Right renal cortex interstitium (tissue), 3 donors: ENCODE measurements around the gene GPR25. TPM values are rescaled to one million over a fixed set of nuclear protein-coding genes. Genes with fewer than 3 reads are reported as not detected.

Experiments
- DNase-seq, 3 donors: peaks; one replicate each; pipeline ENCODE4 v3.0.0-alpha.2; 2013; ENCODE audit warnings: low read depth in 3 of 3, low spot score in 2 of 3
- polyA plus RNA-seq, 3 donors: library from polyadenylated mRNA; unstranded; fragments of 120-200 nt; gene quantifications; one replicate each; pipeline ENCODE4 v1.2.1, GENCODE V29; 2013; ENCODE audit not compliant: insufficient read length in 3 of 3

GPR25 gene
- polyA plus RNA-seq, 3 donors: not detected

GRCh38 chr1:200873116-200873670 lies 412 bp downstream of the GPR25 start:
- DNase-seq: no peak

- no peak for DNase-seq
These were observed 1.1 kb downstream of the GPR25 start for GRCh38 chr1:200873671-200874397.

GRCh38 chr1:200874694-200875093 lies 1.9 kb downstream of the GPR25 start:
- no peak for DNase-seq

GRCh38 chr1:200875416-200875815 lies 2.6 kb downstream of the GPR25 start:
- no peak for DNase-seq

GRCh38 chr1:200877010-200877409 lies 4.2 kb downstream of the GPR25 start:
- DNase-seq: no peak

GRCh38 chr1:200877839-200878551 lies 5.2 kb downstream of the GPR25 start:
- DNase-seq: no peak

- no peak for DNase-seq
These were observed 7.4 kb downstream of the GPR25 start for GRCh38 chr1:200880212-200880611.

GRCh38 chr1:200883118-200883517 lies 10.3 kb downstream of the GPR25 start:
- no peak for DNase-seq

- no peak for DNase-seq
These were observed 13.0 kb downstream of the GPR25 start for GRCh38 chr1:200885623-200886402.

- DNase-seq: no peak
These were observed 13.8 kb downstream of the GPR25 start for GRCh38 chr1:200886594-200886993.

GRCh38 chr1:200887036-200887435 lies 14.3 kb downstream of the GPR25 start:
- no peak for DNase-seq

GRCh38 chr1:200887772-200888348 lies 15.1 kb downstream of the GPR25 start:
- DNase-seq: no peak

GRCh38 chr1:200888349-200888838 lies 15.6 kb downstream of the GPR25 start:
- no peak for DNase-seq

GRCh38 chr1:200889571-200889970 lies 16.8 kb downstream of the GPR25 start:
- no peak for DNase-seq

GRCh38 chr1:200890027-200890426 lies 17.2 kb downstream of the GPR25 start:
- DNase-seq: no peak

- no peak for DNase-seq
These were observed 18.3 kb downstream of the GPR25 start for GRCh38 chr1:200890818-200891773.

- no peak for DNase-seq
These were observed 19.0 kb downstream of the GPR25 start for GRCh38 chr1:200891774-200892157.

GRCh38 chr1:200892546-200892945 lies 19.8 kb downstream of the GPR25 start:
- DNase-seq: no peak

- DNase-seq: no peak
These were observed 20.2 kb downstream of the GPR25 start for GRCh38 chr1:200892958-200893357.
